C1 segment of cervical spinal cord (tissue), 14 donors: ENCODE results near the gene CSTF3.
"Not testable (repeated sequence)": the region's sequence is repeated elsewhere in the genome, so short reads cannot be mapped to it uniquely, and the experiment has no call there.

ENCODE experiments used
- DNase-seq, 14 donors: peaks; one replicate each; lab custom pipeline; 2025; lab: John Stamatoyannopoulos, UW

The CSTF3 gene

GRCh38 chr11:33161120-33162005 lies at the start of gene CSTF3:
Gene CSTF3, minus strand, starts transcription at chr11:33161480. Its CDS starts 155 bp downstream, at chr11:33161325.
- peak; percentile 82 to 99 (median 98) for DNase-seq

GRCh38 chr11:33208150-33208549 lies 46.9 kb upstream of the CSTF3 start:
- DNase-seq, result no peak

- DNase-seq, result no peak
These were observed 46.2 kb upstream of the CSTF3 start for GRCh38 chr11:33207408-33207985.

- DNase-seq, result peak in 1 of 14 donors; percentile 6
These were observed 36.8 kb upstream of the CSTF3 start for GRCh38 chr11:33197915-33198727.

- DNase-seq, result peak in 2 of 14 donors; percentile 1 to 7
These were observed 34.3 kb upstream of the CSTF3 start for GRCh38 chr11:33195462-33196173.

- DNase-seq, result no peak
These were observed 33.2 kb upstream of the CSTF3 start for GRCh38 chr11:33194455-33194854.

GRCh38 chr11:33191467-33191866 lies 30.2 kb upstream of the CSTF3 start:
- DNase-seq, result no peak

GRCh38 chr11:33187998-33188722 lies 26.9 kb upstream of the CSTF3 start:
- no peak for DNase-seq

- no peak for DNase-seq
These were observed 24.5 kb upstream of the CSTF3 start for GRCh38 chr11:33185756-33186155.

GRCh38 chr11:33182246-33182878 lies 21.1 kb upstream of the CSTF3 start:
- no peak for DNase-seq

- no peak for DNase-seq
These were observed 18.1 kb upstream of the CSTF3 start for GRCh38 chr11:33179348-33179803.

- no peak for DNase-seq
These were observed 17.3 kb upstream of the CSTF3 start for GRCh38 chr11:33178443-33179180.

GRCh38 chr11:33177676-33178336 lies 16.5 kb upstream of the CSTF3 start:
- no peak for DNase-seq

- DNase-seq, result not testable (repeated sequence)
These were observed 15.5 kb upstream of the CSTF3 start for GRCh38 chr11:33176760-33177159.

GRCh38 chr11:33172996-33173395 lies 11.7 kb upstream of the CSTF3 start:
- DNase-seq, result no peak

GRCh38 chr11:33172345-33172744 lies 11.1 kb upstream of the CSTF3 start:
- DNase-seq, result no peak

- no peak for DNase-seq
These were observed 10.0 kb upstream of the CSTF3 start for GRCh38 chr11:33171251-33171650.

GRCh38 chr11:33168709-33169200 lies 7.5 kb upstream of the CSTF3 start:
- DNase-seq, result no peak

- no peak for DNase-seq
These were observed 1.6 kb upstream of the CSTF3 start for GRCh38 chr11:33162831-33163230.
